ENCODE results near the gene SLC7A5. TPM values are rescaled to one million over a fixed set of nuclear protein-coding genes. Genes with fewer than 3 reads are reported as not detected.

Gene SLC7A5
- total RNA-seq, 4 donors from 2014 or later: 1.5 to 31.8 (median 5.4) TPM

- ATAC-seq (ENCODE audit: low FRiP score): no peak
- TF ChIP-seq, protein P1, sequence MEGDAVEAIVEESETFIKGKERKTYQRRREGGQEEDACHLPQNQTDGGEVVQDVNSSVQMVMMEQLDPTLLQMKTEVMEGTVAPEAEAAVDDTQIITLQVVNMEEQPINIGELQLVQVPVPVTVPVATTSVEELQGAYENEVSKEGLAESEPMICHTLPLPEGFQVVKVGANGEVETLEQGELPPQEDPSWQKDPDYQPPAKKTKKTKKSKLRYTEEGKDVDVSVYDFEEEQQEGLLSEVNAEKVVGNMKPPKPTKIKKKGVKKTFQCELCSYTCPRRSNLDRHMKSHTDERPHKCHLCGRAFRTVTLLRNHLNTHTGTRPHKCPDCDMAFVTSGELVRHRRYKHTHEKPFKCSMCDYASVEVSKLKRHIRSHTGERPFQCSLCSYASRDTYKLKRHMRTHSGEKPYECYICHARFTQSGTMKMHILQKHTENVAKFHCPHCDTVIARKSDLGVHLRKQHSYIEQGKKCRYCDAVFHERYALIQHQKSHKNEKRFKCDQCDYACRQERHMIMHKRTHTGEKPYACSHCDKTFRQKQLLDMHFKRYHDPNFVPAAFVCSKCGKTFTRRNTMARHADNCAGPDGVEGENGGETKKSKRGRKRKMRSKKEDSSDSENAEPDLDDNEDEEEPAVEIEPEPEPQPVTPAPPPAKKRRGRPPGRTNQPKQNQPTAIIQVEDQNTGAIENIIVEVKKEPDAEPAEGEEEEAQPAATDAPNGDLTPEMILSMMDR (IDR thresholded peaks at IDR 0.05): no peak
These were observed 88.8 kb downstream of the SLC7A5 start for GRCh38 chr16:87780385-87780989.

More at GRCh38 chr16:87780385-87780989, 88.8 kb downstream of the SLC7A5 start:
- DNase-seq (ENCODE audit: low spot score): no peak

Small RNAs within 50 kb of the gene (small RNA-seq; reads per million reads assigned to genes)
- not detected for gene MIR6775

Other genes with a start within 250 kb of the SLC7A5 start
- gene KLHDC4, start 103.5 kb downstream of the SLC7A5 start, total RNA-seq: 10 to 100 TPM; 21.7 to 53.8 (median 25.5) TPM
- gene CA5A, start 67.0 kb upstream of the SLC7A5 start, total RNA-seq: not detected
- gene BANP, start 81.9 kb upstream of the SLC7A5 start, total RNA-seq: 10 to 100 TPM; 20.5 to 35.8 (median 24.6) TPM

Measured in omental fat pad (tissue), 4 donors.